ENCODE measurements around the gene FFAR1.

Gene FFAR1

GRCh38 chr19:35347171-35347929 lies at the start of gene FFAR1:
TSS of gene FFAR1 (plus strand) at chr19:35347902. CDS start at chr19:35351552, 3,650 bp downstream.
- DNase-seq, result no peak

GRCh38 chr19:35297922-35298321 lies 49.8 kb upstream of the FFAR1 start:
- DNase-seq, result no peak

GRCh38 chr19:35298561-35298972 lies 49.1 kb upstream of the FFAR1 start:
- no peak for DNase-seq

DNA sequence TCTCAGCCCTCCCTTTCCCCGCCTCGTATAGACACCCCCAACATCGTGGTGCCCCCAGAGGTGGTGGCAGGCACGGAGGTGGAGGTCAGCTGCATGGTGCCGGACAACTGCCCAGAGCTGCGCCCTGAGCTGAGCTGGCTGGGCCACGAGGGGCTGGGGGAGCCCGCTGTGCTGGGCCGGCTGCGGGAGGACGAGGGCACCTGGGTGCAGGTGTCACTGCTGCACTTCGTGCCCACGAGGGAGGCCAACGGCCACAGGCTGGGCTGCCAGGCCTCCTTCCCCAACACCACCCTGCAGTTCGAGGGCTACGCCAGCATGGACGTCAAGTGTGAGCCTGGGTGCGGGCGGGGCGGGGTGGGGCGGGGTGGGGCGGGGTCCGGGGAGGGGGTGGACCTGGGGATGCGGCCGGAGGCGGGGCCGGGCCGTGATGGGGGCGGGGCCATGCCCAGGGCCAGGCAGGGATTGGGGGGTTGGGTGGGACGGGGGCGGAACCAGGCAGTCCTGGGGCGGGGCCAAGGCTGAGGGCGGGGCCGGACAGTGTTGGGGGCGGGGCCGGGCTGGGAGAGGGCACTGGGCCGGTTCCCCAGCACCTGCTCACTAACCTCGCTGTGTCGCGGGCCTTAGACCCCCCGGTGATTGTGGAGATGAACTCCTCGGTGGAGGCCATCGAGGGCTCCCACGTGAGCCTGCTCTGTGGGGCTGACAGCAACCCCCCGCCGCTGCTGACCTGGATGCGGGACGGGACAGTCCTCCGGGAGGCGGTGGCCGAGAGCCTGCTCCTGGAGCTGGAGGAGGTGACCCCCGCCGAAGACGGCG lies 48.0 kb upstream of the FFAR1 start:
- no peak for DNase-seq

- no peak for DNase-seq
Measured at GRCh38 chr19:35300339-35300649, 47.4 kb upstream of the FFAR1 start.

DNA sequence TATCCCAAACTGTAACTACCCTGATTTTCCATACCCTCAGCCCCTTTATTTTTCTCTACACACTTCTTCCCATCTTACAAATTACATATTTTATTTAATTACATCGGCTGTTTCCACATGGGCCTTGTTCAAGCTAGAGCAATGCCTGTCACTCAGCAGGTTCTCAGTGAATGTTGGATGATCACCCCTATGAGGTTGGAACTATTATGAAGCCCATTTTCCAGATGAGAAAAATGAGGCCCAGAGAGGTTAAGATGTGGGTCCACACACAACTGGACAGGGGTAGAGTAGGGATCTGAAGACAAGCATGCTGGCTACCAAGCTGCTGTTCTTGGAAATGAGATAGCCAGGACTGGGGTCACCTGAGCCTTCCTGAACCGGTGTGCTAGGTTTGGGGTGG lies 45.7 kb upstream of the FFAR1 start:
- no peak for DNase-seq

- DNase-seq, result no peak
Measured at GRCh38 chr19:35302446-35302845, 45.3 kb upstream of the FFAR1 start.

GRCh38 chr19:35303357-35303915 lies 44.3 kb upstream of the FFAR1 start:
- no peak for DNase-seq

DNA sequence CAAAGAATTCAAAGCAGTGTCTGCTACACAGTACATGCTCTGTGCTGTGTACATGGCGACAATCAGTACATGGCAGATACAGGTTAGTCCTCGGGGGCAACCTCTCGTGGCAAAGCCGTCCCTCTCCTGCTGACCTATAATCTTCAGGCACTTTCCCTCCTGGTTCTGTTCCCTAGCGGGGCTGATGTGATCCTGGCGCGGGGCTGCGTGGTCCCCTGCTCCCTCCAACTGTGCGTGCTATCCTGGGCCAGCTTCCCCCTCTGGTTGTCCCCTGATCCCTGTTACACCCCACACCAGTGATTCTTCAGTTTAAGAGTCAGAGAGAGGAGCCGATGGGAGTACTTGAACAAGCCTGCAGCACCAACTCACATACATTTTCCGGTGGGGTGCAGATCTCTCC lies 43.7 kb upstream of the FFAR1 start:
- DNase-seq, result no peak

DNA sequence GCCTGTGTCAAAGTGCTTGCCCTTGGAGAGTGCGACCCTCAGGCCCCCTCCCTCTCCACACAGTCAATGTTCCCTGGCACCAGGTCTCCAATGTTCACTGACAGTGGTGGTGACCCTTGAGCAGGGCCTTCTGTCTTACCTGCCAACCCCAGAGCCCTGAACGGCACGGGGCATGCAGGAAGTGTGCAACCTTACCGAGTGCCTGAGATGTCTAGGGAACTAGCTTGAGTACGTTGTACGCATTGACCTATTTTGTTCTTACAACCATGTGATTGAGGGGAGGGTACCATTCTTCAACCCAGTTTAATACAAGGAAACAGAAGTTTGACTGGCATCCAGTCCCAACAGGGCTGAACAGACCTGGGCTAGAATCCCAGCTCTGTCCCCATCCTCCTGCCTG lies 42.5 kb upstream of the FFAR1 start:
- DNase-seq, result no peak

DNA sequence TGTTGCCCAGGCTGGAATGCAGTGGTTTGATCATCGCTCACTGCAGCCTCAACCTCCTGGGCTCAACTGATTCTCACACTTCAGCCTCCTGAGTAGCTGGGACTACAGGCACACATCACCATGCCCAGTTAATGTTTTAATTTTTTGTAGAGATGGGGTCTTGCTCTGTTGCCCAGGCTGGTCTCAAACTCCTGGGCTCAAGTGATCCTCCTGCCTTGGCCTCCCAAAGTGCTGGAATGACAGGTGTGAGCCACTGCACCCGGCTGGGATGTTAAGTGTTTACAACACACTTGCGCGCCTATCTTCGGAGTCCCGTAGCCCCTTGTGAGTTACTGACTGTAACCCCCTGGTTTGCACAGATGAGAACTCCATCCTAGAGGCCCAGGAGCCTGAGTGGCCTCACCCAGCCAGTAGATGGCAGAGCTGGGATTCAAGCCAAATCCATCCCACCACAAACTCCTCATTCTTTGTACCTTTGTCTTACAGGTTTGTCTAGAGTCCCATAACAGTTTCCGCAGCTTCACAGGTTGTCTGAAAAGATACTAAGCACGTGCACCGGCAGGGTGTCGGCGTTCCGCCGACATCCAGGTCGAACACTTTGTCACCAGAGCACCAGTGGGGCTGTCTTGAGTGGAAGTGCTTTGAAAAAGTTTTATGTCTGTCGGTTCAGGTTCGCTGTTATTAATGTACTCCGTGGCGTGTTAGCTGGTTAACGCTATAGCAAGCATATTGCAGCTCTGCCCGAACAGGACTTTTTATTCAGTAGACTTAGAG lies 41.0 kb upstream of the FFAR1 start:
- DNase-seq, result no peak

- no peak for DNase-seq
Measured at GRCh38 chr19:35307931-35308330, 39.8 kb upstream of the FFAR1 start.

DNA sequence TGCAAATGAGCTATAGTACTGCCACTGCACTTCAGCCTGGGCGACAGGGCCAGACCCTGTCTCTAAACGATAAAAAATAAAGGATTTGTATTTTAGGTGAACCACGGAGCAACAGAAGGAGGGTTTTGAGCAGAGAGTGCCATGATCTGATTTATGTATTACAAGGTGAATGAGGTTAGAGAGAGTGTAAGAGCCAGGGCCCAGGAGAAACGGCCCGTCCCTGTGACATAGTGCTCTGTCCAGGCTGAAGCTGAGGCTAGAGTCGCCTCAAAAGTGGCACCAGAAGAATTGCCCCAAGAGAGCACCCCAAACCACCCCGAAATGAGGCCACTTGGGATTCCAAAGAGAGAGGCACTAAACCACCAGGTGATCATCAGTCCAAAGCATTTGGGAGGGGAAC lies 38.8 kb upstream of the FFAR1 start:
- DNase-seq, result no peak

DNA sequence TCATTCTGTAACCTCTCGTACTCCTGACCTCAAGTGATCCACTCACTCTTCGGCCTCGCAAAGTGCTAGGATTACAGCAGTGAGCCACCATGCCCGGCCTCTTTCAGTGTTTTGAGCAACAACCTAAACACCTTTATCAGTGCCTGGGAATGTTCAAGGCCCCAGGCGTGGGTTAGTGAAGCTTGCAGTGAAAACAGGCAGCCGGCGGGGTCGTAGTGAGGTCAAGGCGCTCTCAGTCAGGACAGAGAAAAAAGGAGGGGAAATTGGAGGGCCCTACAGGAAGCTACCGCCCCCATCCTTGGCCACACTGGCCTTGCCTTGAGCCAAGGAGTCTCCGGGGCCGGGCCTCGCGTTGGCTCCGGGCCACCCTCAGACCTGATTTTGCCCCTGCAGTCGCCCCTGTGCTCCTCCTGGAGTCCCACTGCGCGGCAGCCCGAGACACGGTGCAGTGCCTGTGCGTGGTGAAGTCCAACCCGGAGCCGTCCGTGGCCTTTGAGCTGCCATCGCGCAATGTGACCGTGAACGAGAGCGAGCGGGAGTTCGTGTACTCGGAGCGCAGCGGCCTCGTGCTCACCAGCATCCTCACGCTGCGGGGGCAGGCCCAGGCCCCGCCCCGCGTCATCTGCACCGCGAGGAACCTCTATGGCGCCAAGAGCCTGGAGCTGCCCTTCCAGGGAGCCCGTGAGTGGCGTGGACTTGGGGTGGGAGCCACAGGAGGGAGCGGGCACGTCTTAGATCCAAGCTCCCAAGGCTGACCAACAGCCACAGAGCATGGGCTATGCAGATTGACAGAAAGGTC lies 38.0 kb upstream of the FFAR1 start:
- no peak for DNase-seq

DNA sequence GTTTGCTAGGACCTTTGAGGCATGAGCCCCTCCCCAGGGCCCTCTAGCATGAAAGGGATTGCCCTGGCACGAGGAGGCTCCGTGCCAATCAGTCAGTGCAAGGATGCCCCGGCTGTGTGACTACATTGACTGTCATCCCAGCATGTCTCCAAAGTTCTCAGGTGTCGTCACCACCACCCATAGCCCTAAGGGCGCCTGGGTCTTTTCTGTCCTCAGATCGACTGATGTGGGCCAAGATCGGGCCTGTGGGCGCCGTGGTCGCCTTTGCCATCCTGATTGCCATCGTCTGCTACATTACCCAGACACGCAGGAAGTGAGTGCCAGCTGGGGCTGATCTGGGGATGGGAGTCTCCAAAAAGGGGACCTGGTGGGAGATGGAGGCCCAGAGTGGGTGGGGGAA lies 37.4 kb upstream of the FFAR1 start:
- no peak for DNase-seq

- no peak for DNase-seq
Measured at GRCh38 chr19:35310811-35311465, 36.8 kb upstream of the FFAR1 start.

DNA sequence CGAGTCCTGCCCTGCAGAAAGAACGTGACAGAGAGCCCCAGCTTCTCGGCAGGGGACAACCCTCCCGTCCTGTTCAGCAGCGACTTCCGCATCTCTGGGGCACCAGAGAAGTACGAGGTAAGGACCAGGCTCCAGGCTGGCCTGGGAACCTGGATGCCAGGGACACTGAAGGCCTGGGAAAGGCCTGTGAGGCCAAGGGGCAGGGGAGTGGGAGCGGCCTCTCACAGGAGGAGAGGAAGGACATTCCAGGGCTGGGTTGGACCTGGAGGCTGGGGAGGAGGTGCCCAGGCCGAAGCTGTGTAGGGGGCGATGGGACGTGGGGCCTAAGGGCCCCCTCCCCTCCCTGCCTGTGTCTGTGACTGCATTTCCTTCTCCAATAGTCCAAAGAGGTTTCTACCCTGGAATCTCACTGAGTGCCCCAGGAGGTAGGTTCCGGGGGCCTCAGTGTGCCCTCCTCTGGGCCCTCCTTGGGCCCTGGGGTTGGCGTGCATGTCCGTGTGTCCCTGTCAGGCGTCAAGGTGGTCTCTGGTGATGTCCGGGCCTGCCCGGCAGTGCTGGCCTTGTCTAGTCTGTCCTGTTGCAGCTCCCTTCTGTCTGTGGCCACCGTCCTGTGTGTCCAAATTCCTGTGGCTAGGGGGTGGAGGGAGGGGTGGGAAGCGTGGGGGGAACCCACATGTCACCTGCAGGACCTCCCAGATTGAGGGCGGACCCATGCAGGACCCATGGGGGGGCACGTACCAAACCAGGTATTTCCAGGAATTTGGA lies 35.6 kb upstream of the FFAR1 start:
- no peak for DNase-seq

GRCh38 chr19:35313587-35313986 lies 34.1 kb upstream of the FFAR1 start:
- DNase-seq, result no peak

DNA sequence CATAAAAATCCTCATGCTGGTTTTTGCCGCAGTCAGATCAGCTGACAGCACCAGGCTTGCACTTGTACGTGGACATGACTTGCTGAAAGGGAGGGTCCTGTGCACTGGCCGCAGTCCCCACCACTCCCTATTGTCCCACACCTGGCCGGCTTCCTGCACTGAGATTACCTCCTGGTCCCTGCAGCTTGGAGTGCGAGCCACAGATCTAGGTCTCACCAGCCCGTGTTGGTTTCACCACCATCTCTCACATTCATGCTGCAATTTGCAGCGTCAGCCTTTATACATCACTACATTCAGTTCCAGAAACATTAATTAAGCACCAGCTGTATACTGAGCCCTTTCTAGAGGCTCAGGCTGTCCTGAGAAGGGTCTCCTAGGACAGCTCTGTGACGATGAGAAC lies 33.7 kb upstream of the FFAR1 start:
- DNase-seq, result no peak

DNA sequence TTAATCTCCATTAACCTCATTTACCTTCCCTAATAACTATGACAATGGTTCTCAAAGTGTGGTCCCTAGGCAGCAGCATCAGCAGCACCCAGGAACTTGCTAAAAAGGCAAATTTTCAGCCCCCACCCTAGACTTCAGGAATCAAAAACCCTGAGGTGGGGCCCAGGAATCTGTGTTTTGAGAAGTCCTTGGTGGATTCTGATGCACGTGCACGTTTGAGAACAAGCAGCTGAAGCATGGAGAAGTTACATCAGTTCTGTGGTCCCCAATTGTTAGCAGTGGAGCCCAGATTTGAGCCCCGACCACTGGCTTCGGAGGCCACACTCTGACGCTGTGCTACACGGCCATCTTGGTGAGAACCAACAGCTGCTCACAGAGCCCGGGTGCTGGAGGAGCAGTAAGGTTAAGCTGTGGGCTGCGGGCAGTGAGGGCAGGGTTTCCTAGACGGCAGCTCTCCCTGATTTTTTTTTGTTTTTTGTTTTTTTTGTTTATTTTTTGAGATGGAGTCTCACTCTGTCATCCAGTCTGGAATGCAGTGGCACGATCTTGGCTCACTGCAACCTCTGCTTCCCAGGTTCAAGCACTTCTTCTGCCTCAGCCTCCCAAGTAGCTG lies 32.7 kb upstream of the FFAR1 start:
- no peak for DNase-seq

- DNase-seq, result no peak
Measured at GRCh38 chr19:35315883-35316282, 31.8 kb upstream of the FFAR1 start.

Measured in T1000 (cell line).